K562 (cell line): ENCODE results near the gene ZFHX2. TPM values are rescaled to one million over a fixed set of nuclear protein-coding genes. Genes with fewer than 3 reads are reported as not detected.

Experiments used
- CTCF ChIP-seq, 3 experiments: IDR thresholded peaks in 2 of 3; conservative IDR thresholded peaks in 1 of 3; 2 replicates each; pipeline ENCODE4 v1.5.1; 2011 to 2012; ENCODE audit warnings: low read length in 3 of 3, mild to moderate bottlenecking in 3 of 3, control low read depth in 2 of 3, improper control_type of control experiment in 1 of 3, inconsistent platforms in 1 of 3, low read depth in 1 of 3, mixed read lengths in 1 of 3, moderate library complexity in 1 of 3; ENCODE audit not compliant: insufficient read depth in 2 of 3
- EGR1 ChIP-seq: fragments of 450-650 bp; conservative IDR thresholded peaks from 2 replicates; pipeline ENCODE4 v1.6.1; 2017; ENCODE audit warnings: mild to moderate bottlenecking
- NCOA1 ChIP-seq: fragments of 450-650 bp; IDR thresholded peaks from 2 replicates; pipeline ENCODE4 v1.6.1; 2016; ENCODE audit warnings: low read depth
- NONO ChIP-seq, 2 experiments: fragments of 200-400 bp in 1 of 2; fragments of 450-650 bp in 1 of 2; formaldehyde crosslinking in 1 of 2; IDR thresholded peaks; 2 replicates each; pipeline ENCODE4 v1.6.1; 2017; ENCODE audit warnings: low read depth in 2 of 2, mild to moderate bottlenecking in 2 of 2, moderate library complexity in 2 of 2, low read length in 1 of 2
- RAD21 ChIP-seq, 2 experiments: fragments of 250-450 bp in 1 of 2; fragments of 450-650 bp in 1 of 2; sonication (Bioruptor Pico) in 1 of 2; formaldehyde crosslinking in 1 of 2; IDR thresholded peaks in 1 of 2; conservative IDR thresholded peaks in 1 of 2; 2 replicates each; pipeline versions ENCODE4 v1.4.0 to v1.8.0; 2020 to 2022; ENCODE audit warnings: mild to moderate bottlenecking in 2 of 2, moderate library complexity in 1 of 2
- REST ChIP-seq, 2 experiments: fragments of 450-650 bp; formaldehyde crosslinking in 1 of 2; IDR thresholded peaks; 2 replicates each; pipeline versions ENCODE4 v1.4.0 to v1.6.1; 2014 to 2020; ENCODE audit warnings: mild to moderate bottlenecking in 2 of 2, borderline replicate concordance in 1 of 2, low read depth in 1 of 2
- SMC3 ChIP-seq: conservative IDR thresholded peaks from 2 replicates; pipeline ENCODE4 v1.6.1; 2011; ENCODE audit warnings: low read depth, low read length, improper control_type of control experiment; ENCODE audit not compliant: insufficient read depth
- STAT6 ChIP-seq: sonication (generic); formaldehyde crosslinking; IDR thresholded peaks from 2 replicates; pipeline ENCODE4 v1.8.1; 2023; ENCODE audit warnings: mild to moderate bottlenecking, missing genetic modification reagents
- ZBTB33 ChIP-seq: sonication (generic); formaldehyde crosslinking; IDR thresholded peaks from 2 replicates; pipeline ENCODE4 v1.8.1; 2023; ENCODE audit warnings: mild to moderate bottlenecking, missing genetic modification reagents
- polyA plus RNA-seq, 8 experiments: library from polyadenylated mRNA; depleted of rRNA in 4 of 8; stranded (reverse) in 5 of 8; unstranded in 3 of 8; fragments of >200 nt; fragmentation: Nextera tagmentation in 2 of 8; fragmentation: Illumina TruSeq in 1 of 8; extraction: Ambion mirVana in 2 of 8; extraction: Trizol in 1 of 8; gene quantifications; 2 replicates each; pipeline versions ENCODE4 v1.2.1 to v1.2.3, GENCODE V29; 2011 to 2014; ENCODE audit warnings: inconsistent platforms in 1 of 8, missing spikeins in 1 of 8
- total RNA-seq, 7 experiments: library from RNA; depleted of rRNA in 6 of 7; stranded (reverse); fragments of >200 nt in 6 of 7; fragmentation: Illumina TruSeq in 2 of 7; extraction: Trizol in 2 of 7; gene quantifications; 2 replicates each; pipeline versions ENCODE4 v1.2.1 to v1.2.3, GENCODE V29; 2011 to 2021; ENCODE audit warnings: low replicate concordance in 1 of 7

ZFHX2 gene
- total and polyA plus RNA-seq, 9 of the 15 experiments (the other 6 are each of a cell fraction or from before 2014, with no cell fraction given), result 0.06 to 0.11 (median 0.11) TPM; not detected in 4

- TF ChIP-seq STAT6, result no peak
- peak; percentile 45; the same call in 1 of the 2 replicates for TF ChIP-seq REST (IDR thresholded peaks at IDR 0.05; ENCODE audit: borderline replicate concordance)
- no peak for TF ChIP-seq REST (CRISPR knock-in tag; IDR thresholded peaks at IDR 0.05; ENCODE audit: low read depth)
- peak; percentile 65 for TF ChIP-seq SMC3
- TF ChIP-seq RAD21 (CRISPR knock-in tag; conservative IDR thresholded peaks at IDR 0.05 in 1 of 2, IDR thresholded peaks at IDR 0.05 in 1 of 2), result peak; percentile 54 to 72
- peak; percentile 34; the same call in 1 of the 2 replicates for TF ChIP-seq EGR1
- no peak for TF ChIP-seq NCOA1
- TF ChIP-seq ZBTB33 (CRISPR knock-in tag), result peak; percentile 50; the same call in 1 of the 2 replicates
- TF ChIP-seq CTCF (IDR thresholded peaks at IDR 0.05 in 2 of 3, conservative IDR thresholded peaks at IDR 0.05 in 1 of 3; ENCODE audit: insufficient read depth in 2 of 3, low read depth in 1 of 3, low read length in 3 of 3), result peak; percentile 82 to 91 (median 89)
- 0 out of 4 replicates have a peak, but pooled peaks of 1 of the 2 experiments have one; percentile 9 for TF ChIP-seq NONO (IDR thresholded peaks at IDR 0.05; ENCODE audit: low read depth in 2 of 2, low read length in 1 of 2)
Observed at GRCh38 chr14:23559010-23559925, 7.7 kb upstream of the ZFHX2 start (continued).
